NCI-H526 (cell line): ENCODE results near the gene SLC26A11.
"Not testable (repeated sequence)": the region's sequence is repeated elsewhere in the genome, so short reads cannot be mapped to it uniquely, and the experiment has no call there.

ENCODE experiments used
- DNase-seq, 2 experiments: peaks; one replicate each; lab custom pipeline; 2025; lab: John Stamatoyannopoulos, UW

Gene SLC26A11

GRCh38 chr17:80195671-80196529 is 24.3 kb upstream of the SLC26A11 start:
- DNase-seq = peak in 1 of 2 experiments; percentile 19

GRCh38 chr17:80196652-80197051 is 23.6 kb upstream of the SLC26A11 start:
- no peak for DNase-seq

- peak in 1 of 2 experiments; percentile 31 for DNase-seq
Observed at GRCh38 chr17:80198144-80198661, 22.0 kb upstream of the SLC26A11 start.

- not testable (repeated sequence) for DNase-seq
Observed at GRCh38 chr17:80199295-80199694, 20.9 kb upstream of the SLC26A11 start.

DNA sequence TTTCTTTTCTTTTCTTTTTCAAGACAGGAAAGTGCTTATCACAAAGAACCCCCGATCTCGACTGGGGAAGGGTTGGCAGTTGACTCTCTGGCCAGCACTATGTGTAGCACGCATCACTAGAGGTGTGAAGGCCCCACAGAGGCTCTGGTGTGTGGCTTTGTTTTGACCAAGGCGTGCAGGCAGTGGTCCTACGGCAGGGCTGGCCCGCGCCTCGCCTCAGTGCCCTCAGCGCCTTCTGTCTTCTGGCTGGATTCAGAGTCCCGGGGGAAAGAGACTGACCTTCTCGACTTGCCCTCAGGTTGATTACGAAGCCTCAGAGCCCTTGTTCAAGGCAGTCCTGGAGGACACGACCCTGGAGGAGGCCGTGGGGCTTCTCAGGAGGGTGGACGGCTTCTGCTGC is 18.8 kb upstream of the SLC26A11 start:
- DNase-seq = no peak

- DNase-seq = no peak
Observed at GRCh38 chr17:80202197-80202596, 18.0 kb upstream of the SLC26A11 start.

GRCh38 chr17:80203471-80203963 is 16.7 kb upstream of the SLC26A11 start:
- DNase-seq = no peak

- no peak for DNase-seq
Observed at GRCh38 chr17:80204626-80205468, 15.4 kb upstream of the SLC26A11 start.

DNA sequence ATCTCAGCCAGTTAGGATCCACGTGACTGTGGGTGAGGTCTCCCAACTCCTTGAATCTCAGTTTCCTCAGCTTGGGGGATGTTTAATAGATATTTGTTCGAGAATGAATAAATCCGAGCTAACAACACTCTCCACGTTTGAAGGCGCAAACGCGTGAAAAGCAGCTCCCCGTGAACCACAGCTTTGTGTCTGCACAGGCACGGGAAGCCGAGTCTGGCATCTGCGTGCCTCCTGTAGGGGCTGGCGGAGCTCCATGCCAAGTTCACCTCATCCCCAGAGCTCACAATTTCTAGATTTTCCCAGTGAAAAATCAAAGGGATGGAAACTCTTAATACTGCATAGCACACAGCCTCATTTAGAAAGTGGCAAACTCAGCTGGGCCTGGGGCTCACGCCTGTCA is 14.4 kb upstream of the SLC26A11 start:
- DNase-seq = no peak

DNA sequence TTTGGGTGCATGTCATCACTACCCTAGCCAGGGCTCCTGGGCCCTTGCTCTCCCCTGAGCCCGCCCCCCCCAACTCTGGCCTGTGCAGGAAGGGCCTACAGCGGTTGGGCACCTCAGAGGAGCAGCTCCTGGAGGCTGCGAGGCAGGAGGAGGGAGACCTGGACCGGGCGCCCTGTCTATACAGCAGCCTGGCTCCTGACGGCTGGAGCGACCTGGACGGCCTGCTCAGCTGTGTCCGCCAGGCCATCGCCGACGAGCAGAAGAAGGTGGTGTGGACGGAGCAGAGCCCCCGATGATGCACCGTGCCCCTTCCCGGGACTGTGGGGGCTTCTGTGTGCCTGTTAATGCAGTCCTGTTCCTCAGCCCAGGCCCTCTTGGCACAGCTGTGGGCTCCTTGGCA is 12.2 kb upstream of the SLC26A11 start:
- no peak for DNase-seq

DNA sequence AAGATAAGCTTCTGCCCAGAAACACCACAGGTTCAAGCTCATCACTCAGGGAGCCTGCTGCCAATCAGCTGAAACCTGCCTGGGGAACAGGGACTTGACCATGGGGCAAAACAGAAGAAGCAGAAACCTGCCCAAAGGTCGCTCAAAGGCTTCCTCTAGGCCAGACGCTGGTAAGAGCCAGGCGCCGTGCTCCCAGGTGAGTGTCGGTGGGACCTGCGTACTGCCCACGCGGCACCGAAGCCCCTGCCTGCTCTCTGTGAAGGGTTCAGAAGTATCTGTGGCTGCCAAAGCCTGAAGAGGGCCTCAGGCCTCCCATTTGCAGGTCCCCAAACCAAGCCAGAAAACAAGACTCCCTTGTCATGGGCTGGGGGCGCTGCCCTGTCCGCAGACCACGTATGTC is 10.5 kb upstream of the SLC26A11 start:
- DNase-seq = no peak

- DNase-seq = no peak
Observed at GRCh38 chr17:80210348-80211108, 9.7 kb upstream of the SLC26A11 start.

DNA sequence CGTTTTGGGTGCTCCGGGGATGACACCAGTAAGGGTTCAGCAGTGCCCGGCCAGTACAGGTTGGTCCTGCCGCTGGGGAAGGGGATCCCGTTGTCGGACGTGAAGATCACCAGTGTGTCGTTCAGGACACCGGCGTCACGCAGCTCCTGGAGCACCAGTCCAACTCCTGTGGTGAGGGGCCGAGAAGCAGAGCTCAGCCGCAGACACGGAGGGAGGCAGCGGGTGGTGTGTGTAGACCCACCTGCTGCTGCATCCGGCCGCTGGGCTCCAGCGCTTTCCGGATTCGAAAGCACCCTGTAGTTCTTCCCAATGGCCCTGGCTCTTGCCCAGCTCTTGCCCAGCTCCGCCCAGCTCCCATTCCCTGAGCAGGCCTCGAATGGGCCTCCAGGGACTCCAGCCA is 8.1 kb upstream of the SLC26A11 start:
- no peak for DNase-seq

GRCh38 chr17:80212511-80212910 is 7.7 kb upstream of the SLC26A11 start:
- no peak for DNase-seq

- no peak for DNase-seq
Observed at GRCh38 chr17:80212962-80213642, 7.1 kb upstream of the SLC26A11 start.

GRCh38 chr17:80213643-80213975 is 6.6 kb upstream of the SLC26A11 start:
- DNase-seq = no peak

DNA sequence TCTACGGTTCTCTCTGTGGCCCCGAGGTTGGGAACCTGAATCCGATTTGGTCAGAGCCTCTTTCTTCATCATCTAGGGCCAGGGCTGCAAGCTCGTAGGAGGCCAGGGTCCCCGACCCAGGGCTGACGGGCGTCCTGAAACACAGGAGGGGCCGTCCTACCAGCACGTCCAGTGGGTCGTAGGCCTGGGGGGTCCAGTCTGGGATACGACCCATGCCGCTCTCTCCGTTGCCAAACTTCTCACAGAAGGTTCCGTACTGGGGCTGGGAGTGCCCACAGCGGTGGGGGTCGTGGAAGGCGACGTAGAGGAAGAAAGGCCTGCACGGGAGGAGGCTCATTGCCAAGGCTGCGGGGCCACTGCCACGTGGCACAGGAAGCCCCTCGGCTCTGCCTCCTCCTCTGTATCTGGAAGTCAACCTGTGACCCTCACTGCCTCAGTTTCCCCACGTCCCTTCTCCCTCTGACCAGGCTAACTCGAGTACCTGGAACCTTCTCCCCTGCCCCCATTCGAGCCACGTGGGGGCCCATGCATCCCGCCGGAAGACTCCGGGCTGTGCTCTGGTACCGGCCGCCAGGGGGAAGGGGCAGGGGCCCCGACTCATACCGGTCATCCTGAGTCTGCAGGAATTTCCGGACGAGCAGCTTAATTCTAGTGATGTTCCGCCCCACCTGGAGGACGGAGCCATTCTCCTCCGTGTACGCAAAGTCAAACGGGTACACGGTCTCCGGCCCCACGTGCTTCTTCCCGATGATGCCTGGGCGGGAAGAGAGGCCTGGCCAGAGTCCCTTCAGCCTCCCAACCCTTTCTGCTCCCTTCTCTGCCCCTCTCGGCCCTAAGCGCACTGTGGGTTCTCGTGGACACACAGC is 6.0 kb upstream of the SLC26A11 start:
- DNase-seq = no peak

DNA sequence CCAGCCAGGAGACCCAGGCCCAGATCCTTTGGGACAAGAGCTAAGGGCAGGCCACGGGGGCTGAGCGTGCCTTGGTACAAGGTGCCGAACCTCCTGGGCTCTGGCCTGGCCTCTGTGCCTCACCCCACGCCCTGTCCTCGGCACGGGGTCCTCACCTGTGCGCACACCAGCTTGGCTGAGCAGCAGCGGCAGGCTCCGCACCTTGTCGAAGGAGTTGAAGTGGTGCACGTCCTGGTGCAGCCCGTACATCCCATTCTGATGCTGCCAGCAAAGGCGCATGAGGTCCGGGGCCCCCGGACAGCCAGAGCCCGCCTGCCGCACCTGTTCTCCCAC is 5.4 kb upstream of the SLC26A11 start:
- DNase-seq = no peak

DNA sequence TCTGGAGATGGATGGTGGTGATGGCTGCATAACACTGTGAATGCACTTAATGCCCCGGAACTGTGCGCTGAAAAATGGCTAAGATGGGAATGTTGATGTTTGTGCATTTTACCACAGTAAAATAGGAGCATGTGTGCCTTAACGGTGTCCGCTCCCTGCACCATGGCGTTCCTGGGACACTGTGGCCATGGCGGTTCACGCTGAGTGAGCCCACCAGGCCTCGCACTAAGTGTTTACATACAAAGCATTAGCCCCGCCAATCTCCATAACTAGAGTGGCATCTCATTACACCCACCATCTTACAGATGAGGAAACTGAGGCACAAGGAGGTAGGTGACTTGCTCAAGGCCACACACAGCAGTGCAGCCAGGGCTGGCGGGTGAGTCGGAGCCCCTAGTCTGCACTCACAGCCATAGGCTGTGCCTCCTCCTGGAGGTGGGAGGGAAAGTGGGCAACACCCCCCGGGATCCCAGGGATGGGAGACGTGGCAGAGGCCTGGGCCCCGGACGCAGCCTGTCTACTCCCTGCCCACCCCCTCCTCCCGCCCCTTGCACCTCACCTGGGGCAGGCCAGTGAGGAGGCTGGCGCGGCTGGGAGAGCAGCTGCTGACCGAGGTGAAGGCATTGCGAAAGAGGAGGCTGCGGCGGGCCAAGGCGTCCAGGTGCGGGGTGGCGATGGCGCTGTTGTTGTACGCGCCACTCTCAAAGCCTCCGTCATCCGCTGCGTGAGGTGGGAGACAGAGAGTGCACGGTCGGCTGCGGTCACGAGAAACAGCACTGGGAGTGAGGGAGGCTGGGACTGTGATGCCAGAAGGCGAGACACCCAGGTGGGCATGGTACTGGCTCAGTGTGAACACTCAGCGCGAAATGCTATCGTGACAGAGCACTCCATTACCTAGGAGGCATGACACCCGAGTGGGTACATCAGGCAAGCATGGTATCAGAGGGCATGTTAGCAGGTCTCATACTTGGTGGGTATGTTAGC is 3.5 kb upstream of the SLC26A11 start:
- no peak for DNase-seq
